HG02588 (cell line): ENCODE measurements around the gene PDE4D.
"Not testable (repeated sequence)": the region's sequence is repeated elsewhere in the genome, so short reads cannot be mapped to it uniquely, and the experiment has no call there.

Experiments used
- ATAC-seq: cut with Tn5 transposase; IDR thresholded peaks from one replicate; pipeline ENCODE4 v1.9.1; 2021; ENCODE audit warnings: mild to moderate bottlenecking, moderate library complexity; ENCODE audit not compliant: unreplicated experiment

Gene PDE4D

DNA sequence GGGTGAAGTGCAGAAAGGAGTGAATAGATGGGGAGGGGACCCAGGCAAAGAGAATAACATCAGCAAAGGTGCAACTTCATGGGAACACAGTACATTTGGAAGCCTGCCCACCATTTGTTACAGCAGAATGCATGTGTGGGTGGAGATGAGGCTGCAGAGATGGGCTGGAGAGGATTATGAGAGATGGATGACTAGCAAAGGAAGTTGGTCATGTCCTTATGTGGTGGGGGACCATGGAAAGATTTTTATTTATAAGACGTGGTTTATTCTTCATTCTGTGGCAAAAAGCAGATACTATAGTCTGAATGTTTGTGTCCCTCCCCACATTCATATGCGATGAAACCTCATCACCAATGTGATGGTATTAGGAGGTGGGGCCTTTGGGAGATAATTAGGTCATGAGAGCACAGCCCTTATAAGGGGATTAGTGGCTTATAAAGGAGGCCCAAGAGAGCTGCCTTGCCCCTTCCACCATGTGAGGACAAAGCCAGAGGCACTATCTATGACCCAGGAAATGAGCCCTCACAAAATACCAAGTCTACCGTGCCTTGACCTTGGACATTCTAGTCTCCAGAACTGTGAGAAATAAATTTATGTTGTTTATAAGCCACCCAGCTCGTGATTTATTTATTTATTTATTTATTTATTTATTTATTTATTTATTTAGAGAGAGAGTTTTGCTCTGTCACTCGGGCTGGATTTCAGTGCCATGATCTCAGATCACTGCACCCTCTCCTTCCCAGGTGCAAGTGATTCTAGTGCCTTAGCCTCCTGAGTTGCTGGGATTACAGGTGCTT lies 827.0 kb downstream of the PDE4D start:
- ATAC-seq = no peak

DNA sequence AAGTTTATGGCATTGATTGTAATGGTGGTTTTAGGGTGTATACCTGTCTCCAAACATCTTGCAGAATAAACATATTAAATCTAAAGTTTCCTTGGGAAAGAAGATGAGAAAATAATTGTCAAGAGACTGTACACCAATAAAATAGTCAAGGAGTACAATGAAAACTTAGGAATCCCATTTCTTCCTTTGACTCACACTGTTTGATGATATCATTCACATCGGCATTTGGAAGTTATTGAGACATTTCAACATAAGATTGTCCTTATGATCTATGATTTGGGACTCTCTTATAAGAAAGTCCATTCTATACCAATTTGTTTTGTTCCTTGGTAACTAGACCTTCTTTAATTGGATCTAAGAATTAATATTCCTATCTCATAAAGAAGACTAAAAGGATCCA lies 828.0 kb downstream of the PDE4D start:
- no peak for ATAC-seq

DNA sequence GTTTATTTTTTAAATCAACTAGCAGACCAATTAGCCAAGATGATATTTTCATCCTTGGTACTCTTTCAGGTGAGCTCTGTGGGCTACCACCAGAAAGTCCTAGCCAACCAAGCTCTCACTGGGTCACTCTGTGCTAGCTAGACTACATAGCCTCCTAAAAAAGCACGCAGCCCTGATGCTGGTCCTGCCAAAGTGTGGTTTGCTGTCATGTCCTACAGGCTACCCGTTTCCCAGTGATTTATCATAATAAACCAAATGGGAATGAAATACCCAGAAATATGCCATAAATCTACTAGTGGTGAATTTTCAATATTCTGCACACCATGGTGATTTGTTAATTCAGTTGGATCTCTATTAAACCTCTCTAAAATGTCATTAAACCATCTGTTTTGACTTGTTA lies 829.2 kb downstream of the PDE4D start:
- ATAC-seq = no peak

DNA sequence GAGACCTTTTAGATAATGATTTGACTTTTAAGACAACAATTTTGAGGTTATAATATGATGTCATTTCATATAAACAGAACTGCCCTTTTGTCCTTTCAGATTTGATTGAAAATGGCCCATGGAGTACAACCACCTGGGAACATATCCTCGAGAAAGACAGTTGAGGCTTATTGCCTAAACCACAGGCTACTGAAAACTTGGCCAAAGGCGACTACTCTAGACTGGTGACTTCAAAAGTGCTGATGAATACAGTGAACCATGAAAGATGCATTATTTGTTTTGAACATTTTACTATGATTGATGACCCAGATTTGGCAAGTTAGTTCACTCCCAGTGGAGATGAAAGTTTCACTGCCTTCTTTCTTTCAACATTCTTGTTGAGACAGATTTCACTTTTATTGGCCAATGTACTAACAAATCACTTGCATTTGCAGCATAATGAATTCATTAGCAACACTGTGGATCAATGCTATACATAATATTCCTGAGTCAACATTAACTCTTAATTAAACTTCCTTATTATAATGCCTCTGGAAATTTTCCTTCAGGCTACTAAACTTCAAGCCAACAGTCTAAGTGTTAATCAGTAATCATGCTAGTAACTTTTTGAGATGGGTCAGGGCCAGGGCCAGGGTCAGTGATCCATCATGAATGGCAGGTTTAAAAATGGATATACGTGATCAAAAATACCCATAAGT lies 830.4 kb downstream of the PDE4D start:
- no peak for ATAC-seq

DNA sequence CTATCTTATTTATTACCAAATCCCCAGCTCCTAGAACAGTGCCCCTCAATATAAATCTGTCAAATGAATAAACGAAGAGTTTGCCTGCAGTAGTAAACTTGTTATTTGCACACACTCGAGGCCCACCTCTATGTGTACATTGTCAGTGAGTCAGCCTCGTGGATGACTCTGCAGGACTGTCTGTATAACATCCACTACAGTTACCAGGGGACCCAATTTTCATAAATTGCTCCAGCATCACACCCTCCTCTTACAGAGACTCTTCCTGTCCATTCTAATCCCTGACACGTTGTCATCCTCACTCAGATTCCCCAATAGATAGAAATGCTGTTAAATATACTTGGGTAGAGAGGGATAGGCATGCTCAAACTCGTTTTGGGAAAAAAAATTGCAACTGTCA lies 832.1 kb downstream of the PDE4D start:
- no peak for ATAC-seq

DNA sequence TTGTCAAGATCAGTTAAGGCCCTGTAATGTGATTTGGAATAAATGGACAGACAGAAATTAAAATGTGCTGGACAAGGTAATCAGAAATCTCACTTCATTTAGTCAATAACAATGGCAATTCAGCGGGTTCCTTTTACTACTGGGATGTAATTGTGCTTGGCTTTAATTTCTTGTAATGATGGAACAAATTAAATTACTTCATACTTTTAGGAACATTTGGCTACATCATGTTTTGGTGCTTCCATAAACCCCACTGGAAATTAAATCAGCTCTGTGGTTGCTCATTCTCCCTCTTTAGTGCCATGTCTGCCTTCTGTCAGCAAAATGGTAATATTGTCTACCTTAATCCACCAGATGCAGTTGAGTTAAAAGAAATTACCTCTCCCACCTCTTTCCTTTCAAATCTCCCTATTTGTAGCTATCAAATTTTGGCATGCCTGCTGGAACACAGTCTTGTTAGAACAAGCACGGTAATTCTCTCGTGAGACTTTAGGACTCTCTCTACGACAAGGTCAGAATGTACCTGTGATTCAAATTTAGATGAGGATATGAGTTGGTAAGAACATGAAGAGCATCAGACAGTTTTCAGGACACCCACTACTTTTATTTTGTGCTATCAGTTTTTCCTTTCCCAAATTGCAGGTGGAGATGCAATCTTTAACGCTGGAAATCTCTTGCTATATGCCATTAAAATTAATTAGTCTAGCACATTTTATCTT lies 834.4 kb downstream of the PDE4D start:
- no peak for ATAC-seq

DNA sequence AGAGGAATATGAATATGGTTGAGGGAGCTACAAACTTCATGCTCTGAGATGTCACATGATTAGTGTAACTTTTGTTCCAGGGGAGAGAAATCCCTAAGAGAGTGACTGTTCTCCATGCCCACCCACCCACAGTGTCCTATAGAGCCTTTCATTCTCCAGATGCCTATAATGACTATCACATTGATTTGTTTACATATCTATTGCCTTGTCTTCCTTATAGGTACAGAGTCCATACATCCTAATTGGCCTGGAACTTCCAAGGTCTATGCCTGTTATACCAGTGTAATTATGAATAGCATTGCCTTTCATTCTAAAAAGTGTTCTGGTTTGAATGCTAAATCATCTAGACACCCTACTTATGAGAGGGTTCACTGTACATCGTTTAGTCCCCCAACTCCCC lies 835.3 kb downstream of the PDE4D start:
- no peak for ATAC-seq

DNA sequence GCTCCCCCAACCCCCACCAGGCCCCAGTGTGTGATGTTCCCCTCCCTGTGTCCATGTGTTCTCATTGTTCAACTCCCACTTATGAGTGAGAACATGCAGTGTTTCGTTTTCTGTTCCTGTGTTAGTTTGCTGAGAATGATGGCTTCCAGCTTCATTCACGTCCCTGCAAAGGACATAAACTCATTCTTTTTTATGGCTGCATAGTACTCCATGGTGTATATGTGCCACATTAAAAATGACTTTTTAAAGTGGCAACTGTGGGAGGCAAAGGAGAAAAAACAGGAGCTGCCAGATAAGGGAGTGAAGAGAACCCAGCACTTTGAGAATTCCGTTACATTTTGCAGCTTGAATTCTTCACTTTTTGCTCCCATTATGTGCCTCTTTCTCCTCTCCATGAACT lies 836.9 kb downstream of the PDE4D start:
- ATAC-seq = not testable (repeated sequence)

DNA sequence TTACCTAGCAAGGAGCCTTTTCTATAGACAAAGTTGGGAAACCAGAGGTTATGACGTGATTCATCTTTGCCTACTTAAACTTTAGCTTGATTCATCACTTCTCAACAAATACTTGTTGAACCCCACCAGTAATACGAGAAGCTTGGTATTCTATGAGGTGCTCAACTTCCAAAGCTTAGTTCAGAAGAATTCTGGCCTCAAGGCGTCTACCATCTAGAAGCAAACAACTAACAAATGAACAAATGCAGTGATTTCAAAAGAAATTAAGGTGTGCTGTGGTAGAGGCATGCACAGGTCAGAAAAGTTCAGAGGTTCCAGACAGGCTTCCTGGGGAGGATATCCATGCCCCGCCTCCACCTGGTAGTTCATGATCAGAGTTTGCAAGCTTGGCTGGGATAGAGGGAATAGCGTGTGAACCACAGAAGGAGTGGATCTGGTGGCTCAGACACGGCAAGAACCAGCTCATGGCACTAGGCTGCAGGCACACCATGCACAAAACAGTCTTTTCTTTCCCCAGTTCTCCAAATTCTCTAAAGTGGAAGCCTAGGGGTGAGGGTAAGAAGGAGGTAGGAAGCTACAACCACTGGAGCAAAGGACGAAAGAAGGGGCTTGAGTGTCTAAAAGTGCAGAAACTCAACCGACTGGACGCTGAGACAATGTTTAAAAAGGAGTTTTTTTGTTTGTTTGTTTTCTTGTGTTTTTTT lies 837.6 kb downstream of the PDE4D start:
- ATAC-seq = no peak

DNA sequence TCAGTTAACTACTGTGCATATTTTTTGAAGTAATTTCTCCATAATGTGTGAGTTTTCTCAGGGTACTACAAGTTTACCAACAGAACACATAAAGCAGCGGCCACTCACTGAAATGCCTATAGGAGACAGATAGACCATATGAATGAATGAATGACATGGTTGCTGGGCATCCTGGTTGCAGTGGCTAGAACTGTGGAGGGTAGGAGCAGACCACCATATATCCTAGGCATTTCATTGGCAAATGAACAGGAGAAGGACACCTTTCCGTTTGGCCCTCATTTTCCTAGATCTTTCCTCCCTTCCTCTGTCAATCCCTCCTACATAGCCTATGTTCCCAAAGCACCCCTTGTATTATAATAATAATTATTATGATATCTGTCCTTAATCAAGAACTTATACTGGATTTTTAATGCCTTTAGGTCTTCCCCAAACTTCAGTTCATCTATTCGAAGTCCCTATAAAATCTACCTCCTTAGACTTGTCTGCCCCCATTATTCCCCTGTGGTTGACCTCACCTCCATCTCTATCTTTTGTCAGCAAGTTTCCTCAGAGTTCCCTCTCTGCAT lies 838.5 kb downstream of the PDE4D start:
- no peak for ATAC-seq

DNA sequence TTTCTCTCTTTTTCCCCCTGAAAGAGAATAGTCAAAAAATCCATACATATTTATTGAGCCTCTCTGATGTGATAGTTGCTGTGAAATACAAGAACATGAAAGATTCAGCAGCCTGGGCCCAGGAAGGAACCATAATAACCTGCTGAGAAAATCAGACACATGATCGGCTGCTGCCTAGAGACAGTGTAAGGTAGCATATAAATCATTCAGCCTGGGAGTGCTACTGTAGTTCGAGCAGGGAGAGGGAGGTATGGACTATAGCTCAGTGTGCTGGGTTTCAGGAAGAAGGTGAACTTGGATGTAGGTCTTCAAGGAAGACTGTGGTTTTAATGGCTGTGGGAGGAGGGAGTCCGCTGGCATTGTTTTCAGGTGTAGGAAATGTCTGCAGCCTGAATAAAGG lies 841.6 kb downstream of the PDE4D start:
- ATAC-seq = no peak

DNA sequence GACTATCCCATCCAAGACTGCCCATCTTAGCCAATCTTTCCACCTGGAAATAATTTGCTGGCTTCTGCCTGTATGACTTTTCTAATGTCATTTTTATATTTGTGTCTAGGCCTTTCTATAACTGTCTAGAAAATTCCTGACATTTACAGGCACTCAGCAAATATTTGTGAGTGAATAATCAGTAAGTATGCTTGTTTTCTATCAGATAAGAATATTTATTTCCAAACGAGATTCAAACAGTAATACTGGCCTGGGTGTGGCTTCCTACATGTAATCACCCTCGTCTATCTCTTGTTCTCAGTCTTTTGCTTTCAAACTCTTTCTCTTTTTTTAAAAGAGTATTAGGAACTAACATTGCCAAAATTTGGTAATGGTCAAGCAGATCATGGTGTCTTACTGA lies 844.4 kb downstream of the PDE4D start:
- ATAC-seq = no peak

DNA sequence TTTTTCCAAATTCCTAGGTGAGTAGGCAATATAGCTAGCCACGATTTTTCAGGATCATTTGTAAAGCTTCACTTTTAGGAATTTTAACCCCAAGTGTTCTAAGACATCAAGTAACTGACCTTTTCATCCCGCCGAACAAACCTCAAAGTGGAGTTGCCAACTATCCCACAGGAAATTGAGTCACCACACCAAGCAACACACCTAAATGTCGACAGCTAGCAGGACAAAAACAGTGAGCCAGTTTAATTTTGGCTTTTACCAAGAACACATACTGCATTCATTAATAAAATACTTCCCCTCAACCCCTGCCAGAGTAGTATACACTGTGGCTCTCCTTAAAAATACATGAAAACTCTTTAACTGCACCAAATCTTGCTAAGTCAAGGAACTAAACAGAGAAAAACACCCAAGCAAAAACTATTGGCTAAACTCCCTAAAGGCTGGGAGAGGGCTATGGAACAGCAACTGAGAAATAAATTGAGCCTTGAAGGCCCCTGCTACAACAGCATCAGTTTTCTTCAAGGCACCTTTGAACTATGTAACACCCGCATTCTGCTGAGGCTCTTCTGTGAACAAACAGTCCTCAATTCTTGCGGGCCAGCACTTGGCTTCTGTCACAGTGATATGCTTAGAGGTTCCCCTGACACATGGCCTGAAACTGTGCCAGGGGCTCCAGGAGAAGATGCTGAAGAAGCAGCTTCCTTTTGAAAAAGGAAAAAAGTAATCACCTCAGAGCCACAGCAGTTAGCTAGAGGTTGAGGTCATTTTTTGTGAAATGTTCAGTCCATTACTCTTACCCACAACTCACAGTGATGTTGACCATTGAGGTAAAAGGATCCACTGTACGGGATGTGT lies 851.1 kb downstream of the PDE4D start:
- ATAC-seq = no peak

DNA sequence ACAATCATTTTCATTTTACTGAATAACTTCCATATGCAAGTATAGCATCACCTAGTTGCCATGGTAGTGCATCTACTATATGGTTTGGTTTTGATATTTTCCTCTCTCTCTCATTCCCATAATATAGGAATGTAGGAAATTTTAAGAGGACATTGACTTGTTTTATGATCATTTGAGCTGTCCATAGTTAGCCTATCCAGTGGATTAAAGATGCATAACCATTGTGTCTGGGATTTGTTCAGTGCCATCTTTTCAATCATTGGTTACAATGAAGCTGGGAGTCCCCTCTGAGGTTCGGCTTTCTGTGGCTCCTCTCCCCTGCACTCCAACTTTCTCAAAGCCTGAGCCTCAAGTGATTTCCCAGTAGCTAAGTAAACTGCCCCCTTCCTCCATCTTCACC lies 852.2 kb downstream of the PDE4D start:
- ATAC-seq = no peak

DNA sequence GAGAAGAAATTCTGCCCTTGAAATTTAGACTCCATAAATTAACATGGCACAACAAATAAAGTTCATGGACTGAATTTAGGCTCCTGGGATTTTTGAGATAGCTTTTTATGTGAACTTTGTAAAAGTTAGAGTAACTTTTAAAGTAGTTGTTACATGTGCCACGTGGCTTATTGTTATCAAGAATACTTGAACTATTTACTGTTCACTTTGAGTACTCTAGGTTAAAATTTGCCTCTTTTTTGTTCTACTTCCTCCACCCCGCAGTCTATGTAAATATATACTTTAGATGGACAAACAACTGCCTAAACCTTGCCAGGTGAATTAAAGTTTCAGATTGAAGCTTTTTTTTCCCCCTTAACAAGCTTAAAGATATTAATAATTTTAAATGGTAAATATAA lies 852.7 kb downstream of the PDE4D start:
- no peak for ATAC-seq

DNA sequence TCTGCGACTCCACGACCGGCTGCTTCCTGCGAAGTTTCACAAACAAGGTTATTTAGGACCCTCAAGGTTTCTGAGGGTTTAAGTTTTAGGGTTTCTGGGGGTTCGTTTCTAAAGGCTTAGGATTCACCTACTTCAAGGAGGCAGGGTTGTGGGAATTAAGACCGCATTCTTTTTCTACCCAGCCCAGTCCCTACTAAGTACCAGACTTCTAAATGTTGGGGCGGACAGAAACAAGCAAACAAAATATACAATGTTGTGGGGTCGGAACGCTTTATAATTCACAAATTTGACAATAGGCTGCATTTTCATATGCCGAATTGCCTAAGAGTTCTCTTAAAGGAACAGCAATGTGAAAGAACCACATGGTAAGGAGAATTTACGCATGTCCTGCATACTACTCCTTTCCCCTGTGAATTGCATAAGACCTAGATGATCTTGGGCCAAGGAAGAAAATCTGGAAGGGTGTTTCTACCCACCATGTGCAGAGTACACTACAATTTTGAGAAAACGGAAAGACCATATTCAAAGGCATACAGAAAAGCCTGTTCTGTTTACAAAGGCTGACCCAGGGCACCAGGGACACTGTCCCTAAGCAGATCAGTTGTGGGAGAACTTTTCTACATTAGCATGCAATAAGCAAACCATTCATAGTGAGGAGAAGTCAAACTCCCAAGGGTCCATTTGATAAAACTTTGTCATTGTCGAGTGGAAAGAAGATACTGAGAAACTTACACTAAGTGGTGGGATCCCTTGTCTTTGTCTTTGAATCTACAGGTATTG lies 853.3 kb downstream of the PDE4D start:
- ATAC-seq = no peak

DNA sequence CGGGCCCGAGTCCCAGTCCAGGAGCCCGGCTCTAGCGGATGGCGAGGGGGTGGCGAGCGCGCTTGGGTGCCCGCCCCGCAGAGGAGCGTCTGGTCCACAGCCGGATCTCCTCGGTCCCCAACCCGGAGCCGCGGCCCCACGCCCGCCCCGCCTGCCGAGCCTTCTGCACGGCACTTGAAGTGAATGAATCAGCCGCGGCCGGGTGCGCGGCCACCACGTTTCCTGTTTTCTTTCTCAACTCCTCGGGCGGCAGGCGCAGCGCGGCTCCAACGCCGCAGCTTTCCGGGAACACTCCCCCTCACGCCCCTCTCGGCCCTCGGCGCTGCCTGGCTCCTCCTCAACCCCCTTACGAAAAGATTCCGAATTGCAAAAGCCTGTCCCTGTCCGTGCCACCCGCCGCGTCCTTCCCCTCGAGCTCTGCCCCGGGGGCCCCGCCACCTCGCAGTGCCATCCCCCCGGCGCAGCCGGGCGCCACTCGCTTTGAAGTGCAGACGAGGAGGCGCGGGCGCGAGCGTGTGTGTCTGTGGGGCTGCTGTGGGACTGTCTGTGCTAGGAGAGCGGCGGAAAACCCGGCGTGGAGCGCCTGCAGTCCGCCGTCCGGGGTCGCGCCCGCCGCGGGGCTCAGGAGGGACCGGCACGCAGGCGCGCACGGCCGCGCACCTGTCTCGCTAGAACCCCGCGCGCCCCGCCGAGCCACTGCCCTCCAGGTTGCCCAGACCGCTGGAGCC lies 854.1 kb downstream of the PDE4D start:
- peak; percentile 67 for ATAC-seq

DNA sequence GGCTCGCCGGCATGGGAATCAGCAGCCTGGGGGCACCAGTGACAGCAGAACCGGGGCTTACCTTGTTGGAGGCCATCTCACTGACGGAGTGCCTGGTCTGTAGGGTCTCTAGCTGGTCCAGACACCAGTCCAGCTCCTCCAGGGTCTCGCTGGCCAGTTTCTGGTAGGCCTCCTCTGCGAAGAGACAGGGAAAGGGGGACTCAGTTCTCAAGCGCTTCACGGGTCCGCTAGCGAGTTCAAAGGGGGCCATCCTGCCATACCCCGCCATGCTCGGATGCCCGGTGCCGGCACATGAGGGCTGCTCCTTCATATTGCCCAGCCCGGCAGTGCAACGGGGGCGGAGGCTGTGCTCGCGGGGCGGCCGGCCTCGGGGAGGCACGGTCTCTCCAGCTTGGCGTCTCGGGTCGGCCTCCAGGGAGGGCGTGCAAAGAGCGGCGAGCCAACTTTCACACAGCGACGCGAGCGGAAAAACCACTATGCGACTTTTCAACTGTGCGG lies 854.7 kb downstream of the PDE4D start:
- ATAC-seq = peak; percentile 40
